Stimulated activated CD8-positive, alpha-beta memory T cell treated with anti-CD3 and anti-CD28 coated beads, Interleukin-15, amount 100 ng/mL, for 1 hour (primary cell): ENCODE results near the gene TRAF3.
"Not testable (repeated sequence)": the region's sequence is repeated elsewhere in the genome, so short reads cannot be mapped to it uniquely, and the experiment has no call there.

Experiments
- DNase-seq: peaks from one replicate; pipeline ENCODE4 v3.0.0-alpha.2; 2020; ENCODE audit warnings: low read depth

The TRAF3 gene

GRCh38 chr14:102828151-102828550 lies 50.9 kb downstream of the TRAF3 start:
- no peak for DNase-seq

- DNase-seq, result no peak
These were observed 51.8 kb downstream of the TRAF3 start for GRCh38 chr14:102829016-102829548.

- no peak for DNase-seq
These were observed 53.3 kb downstream of the TRAF3 start for GRCh38 chr14:102830474-102831045.

GRCh38 chr14:102831163-102831804 lies 54.0 kb downstream of the TRAF3 start:
- DNase-seq, result no peak

- DNase-seq, result no peak
These were observed 56.1 kb downstream of the TRAF3 start for GRCh38 chr14:102833341-102833740.

GRCh38 chr14:102833991-102834390 lies 56.7 kb downstream of the TRAF3 start:
- DNase-seq, result no peak

GRCh38 chr14:102835959-102836358 lies 58.7 kb downstream of the TRAF3 start:
- no peak for DNase-seq

- not testable (repeated sequence) for DNase-seq
These were observed 59.9 kb downstream of the TRAF3 start for GRCh38 chr14:102837120-102837519.

- DNase-seq, result no peak
These were observed 61.3 kb downstream of the TRAF3 start for GRCh38 chr14:102838501-102838900.

GRCh38 chr14:102840115-102840514 lies 62.9 kb downstream of the TRAF3 start:
- DNase-seq, result no peak

- no peak for DNase-seq
These were observed 63.7 kb downstream of the TRAF3 start for GRCh38 chr14:102840771-102841528.

GRCh38 chr14:102848830-102849525 lies 71.7 kb downstream of the TRAF3 start:
- DNase-seq, result no peak

- no peak for DNase-seq
These were observed 72.5 kb downstream of the TRAF3 start for GRCh38 chr14:102849526-102850379.

- DNase-seq, result no peak
These were observed 76.4 kb downstream of the TRAF3 start for GRCh38 chr14:102853648-102854047.

GRCh38 chr14:102854091-102854703 lies 76.9 kb downstream of the TRAF3 start:
- DNase-seq, result no peak

- DNase-seq, result no peak
These were observed 78.9 kb downstream of the TRAF3 start for GRCh38 chr14:102856179-102856578.

GRCh38 chr14:102857444-102857843 lies 80.2 kb downstream of the TRAF3 start:
- no peak for DNase-seq

- no peak for DNase-seq
These were observed 82.7 kb downstream of the TRAF3 start for GRCh38 chr14:102859911-102860310.

GRCh38 chr14:102862154-102862773 lies 85.0 kb downstream of the TRAF3 start:
- no peak for DNase-seq

GRCh38 chr14:102863381-102863780 lies 86.1 kb downstream of the TRAF3 start:
- no peak for DNase-seq

GRCh38 chr14:102865916-102866315 lies 88.7 kb downstream of the TRAF3 start:
- DNase-seq, result not testable (repeated sequence)
